GM19452 (cell line): ENCODE measurements around the gene KCNAB2.
"Not testable (repeated sequence)": the region's sequence is repeated elsewhere in the genome, so short reads cannot be mapped to it uniquely, and the experiment has no call there.

ENCODE experiments used
- ATAC-seq: cut with Tn5 transposase; IDR thresholded peaks from one replicate; pipeline ENCODE4 v1.9.1; 2021; ENCODE audit not compliant: unreplicated experiment

Gene KCNAB2

GRCh38 chr1:6009120-6010040, 36.3 kb upstream of the KCNAB2 start:
- ATAC-seq: no peak

GRCh38 chr1:6010554-6010953, 35.1 kb upstream of the KCNAB2 start:
- no peak for ATAC-seq

DNA sequence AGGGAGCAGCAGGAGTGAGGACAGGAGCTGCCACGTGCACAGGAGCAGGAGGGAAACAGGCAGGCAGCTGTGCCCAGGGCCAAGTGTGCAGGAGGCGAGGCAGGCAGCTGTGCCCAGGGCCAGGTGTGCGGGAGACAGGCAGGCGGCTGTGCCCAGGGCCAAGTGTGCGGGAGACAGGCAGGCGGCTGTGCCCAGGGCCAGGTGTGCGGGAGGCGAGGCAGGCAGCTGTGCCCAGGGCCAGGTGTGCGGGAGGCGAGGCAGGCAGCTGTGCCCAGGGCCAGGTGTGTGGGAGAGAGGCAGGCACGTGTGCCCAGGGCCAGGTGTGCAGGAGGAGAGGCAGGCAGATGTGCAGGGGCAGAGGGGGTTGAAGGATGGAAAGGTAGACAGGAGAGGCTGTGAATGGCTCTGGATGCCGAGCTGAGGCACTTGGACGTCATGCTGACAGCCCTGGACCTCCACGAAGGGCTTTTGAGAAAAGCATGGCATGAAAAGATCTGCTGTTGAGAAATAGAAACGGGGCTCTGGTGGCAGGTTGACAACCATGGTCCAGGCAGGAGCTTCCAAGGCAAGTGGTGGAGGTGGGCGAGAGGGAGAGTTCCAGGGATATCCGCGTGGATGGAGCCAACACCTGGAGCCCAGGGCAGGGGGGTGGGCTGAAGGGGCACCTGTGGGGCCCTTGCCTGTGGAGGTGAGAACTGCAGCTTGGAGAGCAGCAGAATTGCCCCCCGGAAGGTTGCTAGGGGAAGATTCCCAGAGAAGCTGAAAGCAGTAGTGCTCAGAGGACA, 34.3 kb upstream of the KCNAB2 start:
- no peak for ATAC-seq

GRCh38 chr1:6011946-6012258, 33.8 kb upstream of the KCNAB2 start:
- no peak for ATAC-seq

DNA sequence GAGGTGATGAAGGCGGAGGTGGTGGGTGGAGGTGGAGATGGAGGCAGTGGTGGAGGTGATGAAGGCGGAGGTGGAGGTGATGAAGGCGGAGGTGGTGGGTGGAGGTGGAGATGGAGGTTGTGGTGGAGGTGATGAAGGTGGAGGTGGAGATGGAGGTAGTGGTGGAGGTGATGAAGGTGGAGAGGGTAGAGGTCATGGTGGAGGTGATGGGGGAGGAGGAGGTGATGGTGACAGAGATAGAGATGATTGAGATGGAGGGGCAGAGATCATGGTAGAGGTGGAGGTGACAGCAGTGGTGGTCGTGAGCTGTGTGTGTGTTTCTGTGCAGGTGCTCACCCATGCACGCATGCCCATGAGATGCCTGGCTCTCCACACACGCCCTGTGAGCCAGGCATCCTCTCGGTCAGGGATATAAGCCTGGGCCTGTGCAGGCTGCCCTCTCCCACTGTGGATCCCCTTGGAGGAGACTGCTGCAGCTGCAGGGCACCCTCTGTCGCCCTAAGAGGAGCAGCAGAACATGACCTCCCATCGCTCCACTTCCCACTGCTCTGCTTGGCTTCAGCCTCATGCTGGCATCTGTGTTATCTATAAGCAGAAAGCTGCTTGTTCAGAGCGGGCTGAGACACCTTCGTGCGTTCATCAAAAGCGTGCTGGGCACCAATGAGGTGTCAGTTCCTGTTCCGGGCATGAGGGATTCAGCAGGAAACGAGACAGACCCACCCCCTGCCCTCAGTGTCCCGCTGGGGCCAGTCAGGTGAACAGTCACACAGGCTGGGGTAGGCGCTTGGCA, 33.0 kb upstream of the KCNAB2 start:
- no peak for ATAC-seq

DNA sequence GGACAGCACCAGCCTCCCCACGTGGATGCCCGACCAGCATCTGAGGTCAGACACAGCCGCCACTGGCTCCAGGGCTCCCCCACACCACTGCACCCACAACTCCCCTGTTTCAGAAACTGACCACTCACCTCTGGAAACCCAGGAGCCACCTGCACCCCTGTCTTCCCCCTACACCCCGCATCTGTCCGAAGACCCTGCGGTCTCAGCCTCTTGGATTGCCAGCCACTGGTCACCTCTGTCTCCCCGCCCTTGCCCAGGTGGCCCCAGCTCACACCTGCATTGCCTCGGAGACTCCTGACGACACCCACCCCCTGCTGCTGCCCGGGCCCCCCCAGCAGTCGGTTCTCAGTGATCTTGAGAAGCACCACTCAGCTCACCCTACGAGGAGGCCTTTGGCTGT, 32.2 kb upstream of the KCNAB2 start:
- no peak for ATAC-seq

GRCh38 chr1:6014130-6014999, 31.3 kb upstream of the KCNAB2 start:
- no peak for ATAC-seq

- no peak for ATAC-seq
These were observed 29.4 kb upstream of the KCNAB2 start for GRCh38 chr1:6016191-6016865.

DNA sequence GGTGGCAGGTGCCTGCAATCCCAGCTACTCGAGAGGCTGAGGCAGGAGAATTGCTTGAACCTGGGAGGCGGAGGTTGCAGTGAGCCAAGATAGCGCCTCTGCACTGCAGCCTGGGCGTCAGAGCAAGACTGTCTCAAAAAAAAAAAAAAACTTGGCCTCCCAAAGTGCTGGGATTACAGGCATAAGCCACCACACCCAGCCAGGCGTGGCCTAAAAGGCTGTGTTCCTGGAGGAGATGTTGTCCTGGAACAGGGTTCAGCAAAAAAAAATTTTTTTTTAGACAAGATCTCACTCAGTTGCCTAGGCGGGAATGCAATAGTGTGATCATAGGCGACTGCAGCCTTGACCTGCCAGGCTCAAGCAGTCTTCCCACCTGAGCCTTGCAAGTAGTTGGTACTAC, 28.0 kb upstream of the KCNAB2 start:
- not testable (repeated sequence) for ATAC-seq

GRCh38 chr1:6019166-6019845, 26.4 kb upstream of the KCNAB2 start:
- no peak for ATAC-seq

DNA sequence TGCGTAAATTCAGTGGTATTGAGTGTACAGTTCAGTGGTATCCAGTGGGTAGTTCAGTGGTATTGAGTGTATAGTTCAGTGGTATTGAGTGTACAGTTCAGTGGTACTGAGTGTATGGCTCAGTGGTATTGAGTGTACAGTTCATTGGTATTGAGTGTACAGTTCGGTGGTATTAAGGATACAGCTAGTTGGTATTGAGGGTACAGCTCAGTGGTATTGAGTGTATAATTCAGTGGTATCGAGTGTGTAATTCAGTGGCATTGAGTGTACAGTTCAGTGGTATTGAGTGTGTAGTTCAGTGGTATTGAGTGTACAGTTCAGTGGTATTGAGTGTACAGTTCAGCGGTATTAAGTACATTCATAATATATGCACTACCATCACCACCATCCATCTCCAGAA, 23.5 kb upstream of the KCNAB2 start:
- no peak for ATAC-seq

DNA sequence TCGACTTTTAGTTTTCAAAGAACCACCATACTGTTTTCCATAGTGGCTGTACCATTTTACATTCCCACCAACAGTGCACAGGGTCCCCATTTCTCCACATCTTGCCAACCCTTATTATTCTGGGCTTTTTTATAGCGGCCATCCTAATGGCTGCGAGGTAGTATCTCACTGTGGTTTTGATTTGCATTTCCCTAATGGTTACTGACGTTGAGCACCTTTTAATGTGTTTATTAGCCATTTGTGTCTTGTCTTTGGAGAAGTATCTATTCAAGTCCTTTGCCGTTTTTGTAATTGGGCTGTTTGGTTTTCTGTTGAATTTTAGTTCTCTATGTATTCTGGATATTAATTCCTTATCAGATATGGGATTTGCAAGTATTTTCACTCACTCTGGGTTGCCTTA, 22.3 kb upstream of the KCNAB2 start:
- no peak for ATAC-seq

DNA sequence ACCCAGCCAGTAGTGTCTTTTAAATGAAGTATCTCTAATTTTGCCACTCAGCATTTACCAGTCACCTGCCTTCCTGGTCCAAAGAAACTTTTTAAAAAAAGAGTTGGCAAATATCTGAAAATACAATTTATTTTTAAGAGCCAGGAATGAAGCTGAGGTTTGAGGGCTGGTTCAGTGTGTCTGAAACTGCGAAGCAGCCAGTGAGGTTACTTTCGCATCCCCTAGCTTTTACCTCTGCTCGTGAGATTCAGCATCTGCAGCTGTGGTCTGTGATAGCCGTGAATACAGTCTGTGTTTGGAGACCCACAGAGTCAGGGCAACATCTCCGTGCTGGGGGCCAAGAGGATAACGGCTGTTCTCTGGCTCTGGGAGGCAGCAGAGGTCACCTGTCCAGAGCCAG, 21.3 kb upstream of the KCNAB2 start:
- no peak for ATAC-seq

GRCh38 chr1:6025269-6026094, 20.2 kb upstream of the KCNAB2 start:
- no peak for ATAC-seq

DNA sequence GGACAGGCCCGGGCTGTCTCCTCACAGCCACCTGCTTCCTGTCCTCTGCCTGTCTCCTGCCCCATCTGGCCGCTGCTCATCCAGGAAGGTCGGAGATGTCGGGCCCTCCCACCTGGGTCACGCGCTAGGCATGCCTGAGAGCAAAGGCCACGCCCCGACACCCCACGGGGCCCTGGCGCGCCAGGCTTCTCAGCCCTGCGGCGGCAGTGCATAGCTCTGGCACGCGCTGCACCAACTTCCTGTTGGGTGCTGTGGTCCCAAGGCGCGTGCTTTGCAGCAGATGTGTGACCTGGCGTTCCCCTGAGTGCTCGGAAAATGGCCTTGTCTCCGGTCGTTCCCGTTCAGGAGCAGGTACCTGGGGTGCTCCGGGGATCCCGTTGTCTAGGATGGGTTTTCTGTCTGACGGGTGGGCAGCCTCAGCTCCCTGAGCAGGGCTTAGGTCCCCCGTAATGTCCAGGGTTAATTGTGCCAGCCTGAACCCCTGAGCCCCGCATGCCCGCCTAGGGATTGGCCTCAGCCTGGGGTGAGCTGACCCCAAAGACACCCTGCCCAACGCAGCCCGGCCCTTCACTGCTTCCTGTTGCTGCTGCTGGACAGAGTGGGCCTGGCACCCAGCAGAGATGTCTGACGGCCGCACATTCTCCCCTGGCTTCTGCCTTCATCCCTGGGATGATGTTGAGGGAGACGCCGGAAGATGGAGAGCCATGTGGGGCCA, 19.4 kb upstream of the KCNAB2 start:
- ATAC-seq: peak; percentile 84

DNA sequence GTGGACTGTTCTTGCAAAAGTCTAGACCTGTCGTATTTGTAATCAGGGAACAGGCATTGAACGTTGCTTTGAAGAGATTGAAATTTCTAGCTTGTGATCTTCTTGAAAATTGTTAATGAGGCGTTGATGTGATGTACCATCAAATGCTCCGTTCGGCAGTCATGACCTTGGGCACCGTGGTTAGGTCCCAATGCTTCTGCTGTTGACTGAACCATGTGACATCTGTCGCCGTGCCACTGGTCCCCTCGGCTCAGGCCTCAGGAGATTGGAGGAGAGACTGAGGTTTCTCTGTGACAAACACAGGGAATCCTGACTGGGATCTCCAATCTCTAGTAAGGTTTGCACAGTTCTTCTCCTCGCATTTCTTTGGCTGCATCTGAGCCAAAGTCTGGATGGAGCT, 18.1 kb upstream of the KCNAB2 start:
- no peak for ATAC-seq

DNA sequence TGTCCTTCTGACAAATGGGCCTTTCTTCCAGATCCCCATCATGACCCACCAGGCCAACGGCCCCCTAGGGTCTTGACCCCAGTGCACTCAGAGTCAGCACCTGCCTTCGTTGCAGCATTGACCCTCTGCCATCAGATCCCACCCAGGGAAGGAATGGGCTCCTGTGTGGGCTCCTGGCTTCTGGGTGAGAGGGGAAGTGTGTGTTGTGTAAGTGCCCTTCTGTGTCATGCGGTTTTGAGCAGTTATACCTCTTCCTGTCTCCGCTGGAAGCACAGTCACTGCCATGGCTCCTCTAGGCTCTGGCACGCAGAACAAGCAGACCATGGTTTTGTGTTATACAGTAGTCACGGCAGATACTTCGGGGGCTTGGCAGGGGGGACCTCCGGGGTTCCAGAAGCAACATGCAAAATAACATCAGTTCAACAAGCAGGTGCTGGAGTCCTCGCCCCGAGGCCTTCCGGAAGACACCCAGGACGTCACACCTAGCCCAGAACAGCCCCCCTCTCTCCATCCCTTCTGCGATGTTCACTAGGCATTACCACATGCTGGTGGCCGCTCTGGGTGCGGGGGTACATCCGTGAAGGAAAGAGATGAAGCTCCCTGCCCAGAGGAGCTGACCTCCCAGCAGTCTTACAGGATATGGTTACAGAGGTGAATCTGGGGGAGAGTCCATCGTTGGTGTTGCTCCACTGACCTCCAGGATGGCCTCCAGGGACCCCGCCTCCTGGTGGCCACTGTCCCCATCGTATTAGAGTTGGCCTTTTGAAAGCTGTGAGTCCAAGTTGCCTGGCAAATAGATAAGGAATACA, 17.4 kb upstream of the KCNAB2 start:
- ATAC-seq: peak; percentile 32
